ENCODE data around the gene NSUN5. TPM values are rescaled to one million over a fixed set of nuclear protein-coding genes. Genes with fewer than 3 reads are reported as not detected.
"Not testable (repeated sequence)": the region's sequence is repeated elsewhere in the genome, so short reads cannot be mapped to it uniquely, and the experiment has no call there.

Gene NSUN5
- total RNA-seq, 1 donor from 2014 or later: 54.3 TPM

GRCh38 chr7:73297235-73297634, 11.4 kb downstream of the NSUN5 start:
- intact Hi-C loops (cut with micrococcal nuclease): not testable (repeated sequence)

- intact Hi-C loops (cut with micrococcal nuclease): not testable (repeated sequence)
Observed at GRCh38 chr7:73277210-73277609, 31.4 kb downstream of the NSUN5 start.

- intact Hi-C loops (cut with micrococcal nuclease): not testable (repeated sequence)
Observed at GRCh38 chr7:73267813-73268212, 40.8 kb downstream of the NSUN5 start.

GRCh38 chr7:73266719-73267368, 41.8 kb downstream of the NSUN5 start:
- intact Hi-C loops (cut with micrococcal nuclease): not testable (repeated sequence)

- intact Hi-C loops (cut with micrococcal nuclease): not testable (repeated sequence)
Observed at GRCh38 chr7:73262416-73262815, 46.2 kb downstream of the NSUN5 start.

Other genes with a start within 250 kb of the NSUN5 start
- not detected in 2 replicates for gene SPDYE9, start 222.8 kb downstream of the NSUN5 start, total RNA-seq
- not detected in 2 replicates for gene TRIM50, start 19.3 kb upstream of the NSUN5 start, total RNA-seq
- not detected in 2 replicates for gene FKBP6, start 19.3 kb upstream of the NSUN5 start, total RNA-seq
- not detected in 2 replicates for gene FZD9, start 125.0 kb upstream of the NSUN5 start, total RNA-seq
- gene BAZ1B, start 213.5 kb upstream of the NSUN5 start, total RNA-seq: 89.0 and 95.4 TPM in 2 replicates
- gene BCL7B, start 248.9 kb upstream of the NSUN5 start, total RNA-seq: 78.6 and 82.7 TPM in 2 replicates

Measured in T-helper 1 cell treated with Interleukin-12 subunit alpha and Interleukin-12 subunit beta and Interleukin-4 antibody, amounts not matched to agents 30 ng/mL and 1 ng/mL, for 36 hours (primary cell).